Measurements from ENCODE around the gene TEAD2. TPM values are rescaled to one million over a fixed set of nuclear protein-coding genes. Genes with fewer than 3 reads are reported as not detected.
A peak's percentile ranks its signal among the peaks of the same experiment; 100 is the strongest.

TEAD2 gene
- total and polyA plus RNA-seq, 4 donors, result 21.9 to 40.0 (median 31.5) TPM

- Histone ChIP-seq H3K9me3 (ENCODE audit: control insufficient read depth in 4 of 4, insufficient read depth in 3 of 4, low read length in 3 of 4) (no peaks in the 10 kb centered on the region), H3K4me1 (ENCODE audit: control insufficient read depth in 5 of 5, insufficient read depth in 5 of 5, low read length in 5 of 5) (peaks cover 0 to 23% (median 9%) of the 10 kb centered on the region in 5 donors), H3K36me3 (ENCODE audit: control insufficient read depth in 4 of 4, insufficient read depth in 4 of 4, low read length in 4 of 4) (peaks cover 6 to 17% (median 12%) of the 10 kb centered on the region in 4 donors), H3K4me3 (no peak overlapping the region), H3K27me3 (ENCODE audit: control insufficient read depth in 3 of 3, insufficient read depth in 3 of 3, low read length in 2 of 3) (no peaks in the 10 kb centered on the region), H3K9ac (ENCODE audit: insufficient read depth in 1 of 2, low read length in 2 of 2) (no peak overlapping the region), H3K27ac (ENCODE audit: low read depth in 1 of 2, low read length in 1 of 2) (no peak overlapping the region)
- DNase-seq (no peak), ATAC-seq (ENCODE audit: insufficient read depth, low FRiP score) (no peak)
- WGBS, 2 donors, result 80 to 86% methylated on average over 19 of the region's 19 CpGs
- TF ChIP-seq CTCF (IDR thresholded peaks at IDR 0.05; ENCODE audit: control extremely low read depth, extremely low read depth), result no peak
Observed at GRCh38 chr19:49337267-49338022, 24.8 kb downstream of the TEAD2 start.

DNA sequence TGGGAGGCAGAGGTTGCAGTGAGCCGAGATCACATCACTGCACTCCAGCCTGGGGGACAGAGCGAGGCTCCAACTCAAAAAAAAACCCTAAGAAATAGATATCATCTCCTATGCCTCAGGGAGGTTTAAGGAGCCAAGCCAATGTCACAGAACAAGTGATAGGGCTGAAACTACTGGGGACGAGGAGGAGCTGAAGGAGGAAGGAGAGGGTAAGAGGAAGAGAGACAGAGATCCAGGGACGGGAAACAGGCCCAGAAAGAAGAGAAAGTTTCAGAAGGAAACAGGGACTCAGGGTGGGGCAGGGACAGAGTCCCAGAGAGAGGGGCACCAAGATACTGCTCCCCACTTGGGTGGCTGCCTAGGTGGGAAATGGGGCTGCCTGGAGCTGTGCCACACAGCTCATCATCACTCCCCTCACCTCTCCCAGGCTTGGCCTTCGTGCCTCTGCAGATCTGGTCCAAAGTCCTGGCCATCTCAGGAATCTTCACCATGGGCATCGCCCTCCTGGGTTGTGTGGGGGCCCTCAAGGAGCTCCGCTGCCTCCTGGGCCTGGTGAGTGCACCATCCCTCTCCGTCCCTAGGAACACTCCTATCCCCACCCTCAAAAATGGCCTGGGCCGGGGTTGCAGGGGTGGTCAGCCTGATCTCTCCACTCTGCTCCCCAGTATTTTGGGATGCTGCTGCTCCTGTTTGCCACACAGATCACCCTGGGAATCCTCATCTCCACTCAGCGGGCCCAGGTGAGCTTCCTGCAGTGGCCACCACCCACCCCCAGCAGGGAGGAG, 25.5 kb downstream of the TEAD2 start:
- TF ChIP-seq CTCF (IDR thresholded peaks at IDR 0.05; ENCODE audit: control extremely low read depth, extremely low read depth), result no peak
- H3K4me1 ChIP-seq (ENCODE audit: control insufficient read depth in 5 of 5, insufficient read depth in 5 of 5, low read length in 5 of 5), result peaks cover 0 to 23% (median 9%) of the 10 kb centered on the region in 5 donors
- ATAC-seq (ENCODE audit: insufficient read depth, low FRiP score) (no peak), DNase-seq (no peak)
- no peak overlapping the region for H3K27ac ChIP-seq (ENCODE audit: low read depth in 1 of 2, low read length in 1 of 2)
- no peak overlapping the region for H3K4me3 ChIP-seq
- H3K9ac ChIP-seq (ENCODE audit: insufficient read depth in 1 of 2, low read length in 2 of 2), result no peak overlapping the region
- peaks cover 2 to 13% (median 11%) of the 10 kb centered on the region in 4 donors for H3K36me3 ChIP-seq (ENCODE audit: control insufficient read depth in 4 of 4, insufficient read depth in 4 of 4, low read length in 4 of 4)
- no peaks in the 10 kb centered on the region for H3K9me3 ChIP-seq (ENCODE audit: control insufficient read depth in 4 of 4, insufficient read depth in 3 of 4, low read length in 3 of 4)
- WGBS, 2 donors, result 87% methylated on average over 10 of the region's 10 CpGs
- no peaks in the 10 kb centered on the region for H3K27me3 ChIP-seq (ENCODE audit: control insufficient read depth in 3 of 3, insufficient read depth in 3 of 3, low read length in 2 of 3)

DNA sequence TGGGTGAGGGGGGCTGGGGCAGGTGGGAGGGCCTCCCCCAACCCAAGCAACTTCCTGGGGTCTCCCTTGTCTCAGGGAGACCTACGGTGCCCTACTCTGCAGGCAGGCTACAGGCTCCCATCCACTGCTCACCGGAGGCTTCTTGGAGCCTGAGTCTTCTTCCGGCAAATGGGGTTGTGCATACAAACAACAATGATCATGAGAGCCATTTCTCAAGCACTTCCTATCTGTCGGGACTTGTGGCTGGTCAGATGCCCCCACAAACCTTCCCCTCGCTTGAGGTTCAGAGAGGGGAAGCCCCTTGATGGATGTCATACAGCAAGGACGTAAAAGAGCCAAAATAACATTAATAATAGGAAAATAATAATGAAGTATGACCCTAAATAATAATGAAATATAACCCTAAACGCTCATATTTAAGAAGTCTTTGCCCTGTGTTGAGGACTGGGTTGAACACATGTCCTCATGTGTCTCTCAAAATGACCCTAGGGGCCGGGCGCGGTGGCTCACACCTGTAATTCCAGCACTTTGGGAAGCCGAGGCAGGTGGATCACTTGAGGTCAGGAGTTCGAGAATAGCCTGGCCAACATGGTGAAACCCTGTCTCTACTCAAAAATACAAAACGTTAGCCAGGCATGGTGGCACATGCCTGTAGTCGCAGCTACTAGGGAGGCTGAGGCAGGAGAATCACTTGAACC, 26.3 kb downstream of the TEAD2 start:
- Histone ChIP-seq H3K27ac (ENCODE audit: low read depth in 1 of 2, low read length in 1 of 2) (peak overlapping the region in 1 of 2 donors; percentile 71), H3K4me1 (ENCODE audit: control insufficient read depth in 5 of 5, insufficient read depth in 5 of 5, low read length in 5 of 5) (peaks cover 0 to 20% (median 6%) of the 10 kb centered on the region in 5 donors), H3K4me3 (peak overlapping the region; percentile 8), H3K36me3 (ENCODE audit: control insufficient read depth in 4 of 4, insufficient read depth in 4 of 4, low read length in 4 of 4) (peaks cover 0 to 8% (median 5%) of the 10 kb centered on the region in 4 donors), H3K27me3 (ENCODE audit: control insufficient read depth in 3 of 3, insufficient read depth in 3 of 3, low read length in 2 of 3) (no peaks in the 10 kb centered on the region), H3K9ac (ENCODE audit: insufficient read depth in 1 of 2, low read length in 2 of 2) (no peak overlapping the region), H3K9me3 (ENCODE audit: control insufficient read depth in 4 of 4, insufficient read depth in 3 of 4, low read length in 3 of 4) (no peaks in the 10 kb centered on the region)
- ATAC-seq (ENCODE audit: insufficient read depth, low FRiP score) (no peak), DNase-seq (no peak)
- 64 to 72% methylated on average over 14 of the region's 14 CpGs for WGBS, 2 donors
- no peak for TF ChIP-seq CTCF (IDR thresholded peaks at IDR 0.05; ENCODE audit: control extremely low read depth, extremely low read depth)
